SH-SY5Y (cell line): ENCODE data around the gene DEFB113.

Experiments used
- GATA2 ChIP-seq: IDR thresholded peaks from 2 replicates; pipeline ENCODE4 v1.6.1; 2011; ENCODE audit warnings: mild to moderate bottlenecking, low read depth, low read length
- GATA3 ChIP-seq: IDR thresholded peaks from 2 replicates; pipeline ENCODE4 v1.6.1; 2011; ENCODE audit warnings: low read depth, mild to moderate bottlenecking, low read length, moderate library complexity

Gene DEFB113

GRCh38 chr6:49969605-49970004 is at the start of gene DEFB113:
Gene DEFB113 (minus strand): TSS chr6:49969625. CDS start chr6:49969625, 0 bp downstream.
- TF ChIP-seq GATA3 (no peak), GATA2 (no peak)

- TF ChIP-seq GATA3 = no peak
Measured at GRCh38 chr6:50007819-50008218, 38.4 kb upstream of the DEFB113 start.

- TF ChIP-seq GATA2 (no peak), GATA3 (no peak)
Measured at GRCh38 chr6:50003139-50003538, 33.7 kb upstream of the DEFB113 start.

- TF ChIP-seq GATA2 = no peak
- TF ChIP-seq GATA3 = no peak
Measured at GRCh38 chr6:49995278-49995677, 25.9 kb upstream of the DEFB113 start.

- TF ChIP-seq GATA3 = no peak
- TF ChIP-seq GATA2 = no peak
Measured at GRCh38 chr6:49988900-49989299, 19.5 kb upstream of the DEFB113 start.

- TF ChIP-seq GATA3 = no peak
- TF ChIP-seq GATA2 = no peak
Measured at GRCh38 chr6:49987749-49988148, 18.3 kb upstream of the DEFB113 start.

GRCh38 chr6:49986551-49986950 is 17.1 kb upstream of the DEFB113 start:
- TF ChIP-seq GATA3 = no peak
- no peak for TF ChIP-seq GATA2

- TF ChIP-seq GATA2 = no peak
- no peak for TF ChIP-seq GATA3
Measured at GRCh38 chr6:49982046-49982445, 12.6 kb upstream of the DEFB113 start.

- TF ChIP-seq GATA2 (no peak), GATA3 (no peak)
Measured at GRCh38 chr6:49980898-49981297, 11.5 kb upstream of the DEFB113 start.

GRCh38 chr6:49979584-49979983 is 10.2 kb upstream of the DEFB113 start:
- TF ChIP-seq GATA3 = no peak
- TF ChIP-seq GATA2 = no peak

- TF ChIP-seq GATA3 = no peak
- TF ChIP-seq GATA2 = no peak
Measured at GRCh38 chr6:49978332-49979226, 9.2 kb upstream of the DEFB113 start.

GRCh38 chr6:49966823-49967222 is 2.6 kb downstream of the DEFB113 start:
- no peak for TF ChIP-seq GATA2
- TF ChIP-seq GATA3 = no peak

GRCh38 chr6:49966334-49966733 is 3.1 kb downstream of the DEFB113 start:
- no peak for TF ChIP-seq GATA3
- TF ChIP-seq GATA2 = no peak

GRCh38 chr6:49964064-49964463 is 5.4 kb downstream of the DEFB113 start, which contains the start of gene DEFB114:
Gene DEFB114 (minus strand): TSS chr6:49964164. CDS start chr6:49964105, 59 bp downstream.
- TF ChIP-seq GATA2 (no peak), GATA3 (no peak)

GRCh38 chr6:49958180-49958579 is 11.2 kb downstream of the DEFB113 start:
- TF ChIP-seq GATA3 (no peak), GATA2 (no peak)
